ENCODE results near the gene ZNRF2.

DNA sequence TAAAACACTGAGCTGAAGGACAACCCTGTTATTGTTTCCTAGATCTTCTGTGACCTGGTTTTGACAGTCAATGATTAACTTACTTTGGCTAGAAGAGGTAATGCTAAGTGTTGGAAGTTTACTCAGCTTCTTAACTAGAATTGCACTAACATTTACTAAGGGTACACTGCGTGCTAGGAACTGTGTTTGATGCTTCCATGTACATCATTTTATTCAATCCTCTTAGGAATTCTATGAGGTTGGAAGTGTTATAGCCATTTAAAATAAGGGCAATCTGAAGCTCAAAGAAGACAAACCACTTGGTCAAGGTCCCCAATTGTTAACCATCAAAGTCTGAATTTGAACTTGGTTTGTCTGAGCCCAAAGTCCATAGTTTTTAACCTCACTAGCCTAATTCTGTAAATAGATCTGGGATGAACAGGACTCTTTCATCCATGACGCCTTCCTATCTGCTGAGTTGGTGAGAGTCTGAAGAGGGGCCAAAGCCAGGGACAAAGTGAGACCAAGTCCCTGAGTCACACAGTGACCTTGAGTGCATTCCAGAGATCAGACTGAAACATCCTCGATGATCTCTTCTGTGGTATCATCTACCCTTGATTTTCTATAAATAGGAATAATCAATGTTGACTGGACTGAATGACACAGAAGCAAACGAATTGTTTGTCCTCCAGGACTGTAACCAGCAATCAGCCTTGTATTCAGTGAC, 29.2 kb upstream of the ZNRF2 start:
- TF ChIP-seq, protein P1, sequence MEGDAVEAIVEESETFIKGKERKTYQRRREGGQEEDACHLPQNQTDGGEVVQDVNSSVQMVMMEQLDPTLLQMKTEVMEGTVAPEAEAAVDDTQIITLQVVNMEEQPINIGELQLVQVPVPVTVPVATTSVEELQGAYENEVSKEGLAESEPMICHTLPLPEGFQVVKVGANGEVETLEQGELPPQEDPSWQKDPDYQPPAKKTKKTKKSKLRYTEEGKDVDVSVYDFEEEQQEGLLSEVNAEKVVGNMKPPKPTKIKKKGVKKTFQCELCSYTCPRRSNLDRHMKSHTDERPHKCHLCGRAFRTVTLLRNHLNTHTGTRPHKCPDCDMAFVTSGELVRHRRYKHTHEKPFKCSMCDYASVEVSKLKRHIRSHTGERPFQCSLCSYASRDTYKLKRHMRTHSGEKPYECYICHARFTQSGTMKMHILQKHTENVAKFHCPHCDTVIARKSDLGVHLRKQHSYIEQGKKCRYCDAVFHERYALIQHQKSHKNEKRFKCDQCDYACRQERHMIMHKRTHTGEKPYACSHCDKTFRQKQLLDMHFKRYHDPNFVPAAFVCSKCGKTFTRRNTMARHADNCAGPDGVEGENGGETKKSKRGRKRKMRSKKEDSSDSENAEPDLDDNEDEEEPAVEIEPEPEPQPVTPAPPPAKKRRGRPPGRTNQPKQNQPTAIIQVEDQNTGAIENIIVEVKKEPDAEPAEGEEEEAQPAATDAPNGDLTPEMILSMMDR (IDR thresholded peaks at IDR 0.05), result no peak
- no peak for TF ChIP-seq POLR2A (IDR thresholded peaks at IDR 0.05)
